HPDE6-E6E7 (cell line): Measurements from ENCODE around the gene INMT.

Experiments used
- DNase-seq: peaks from one replicate; pipeline ENCODE4 v3.0.0; 2011; ENCODE audit warnings: missing footprints; ENCODE audit errors: extremely low spot score

INMT gene

DNA sequence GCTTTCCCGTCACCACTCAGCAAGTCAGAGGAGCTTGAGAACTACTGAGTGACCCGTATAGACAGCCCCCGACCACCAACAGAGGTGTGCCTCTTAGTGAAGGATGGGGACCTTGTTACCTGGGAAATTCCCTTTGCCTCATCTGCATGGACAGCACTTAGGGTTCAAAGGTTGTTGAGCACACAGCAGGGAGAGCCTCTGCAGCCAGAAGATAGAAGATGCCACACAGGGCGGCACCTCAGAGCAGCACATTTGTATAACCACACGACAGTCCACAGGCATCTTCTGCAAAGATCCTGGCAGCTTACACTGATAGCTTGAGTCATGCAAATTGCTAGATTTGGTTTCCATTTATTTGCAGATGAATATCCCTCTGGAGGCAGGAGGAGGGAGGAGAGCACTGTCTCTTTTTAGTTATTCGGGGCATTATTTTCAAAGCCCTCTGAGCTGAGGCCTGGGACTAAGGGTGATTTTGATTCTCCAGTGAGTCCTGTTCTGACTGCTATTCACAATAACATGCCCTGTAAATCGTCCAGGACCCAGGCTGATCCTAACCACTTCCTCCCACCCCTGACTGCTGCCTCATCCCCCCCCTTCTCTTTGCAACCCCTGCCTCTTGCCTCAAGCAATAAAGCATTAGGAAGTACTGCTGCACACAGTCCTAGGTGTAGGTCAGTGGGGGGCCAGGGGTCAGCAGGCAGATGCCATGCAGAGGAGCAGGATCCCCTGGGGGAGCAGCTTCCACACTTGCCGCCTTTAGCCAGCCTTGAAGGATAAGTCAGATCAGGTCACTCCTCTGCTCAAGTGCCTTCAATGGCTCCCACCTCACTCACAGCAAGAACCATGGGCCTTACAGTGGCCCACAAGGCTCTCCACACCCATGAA lies 24.6 kb upstream of the INMT start:
- no peak for DNase-seq

DNA sequence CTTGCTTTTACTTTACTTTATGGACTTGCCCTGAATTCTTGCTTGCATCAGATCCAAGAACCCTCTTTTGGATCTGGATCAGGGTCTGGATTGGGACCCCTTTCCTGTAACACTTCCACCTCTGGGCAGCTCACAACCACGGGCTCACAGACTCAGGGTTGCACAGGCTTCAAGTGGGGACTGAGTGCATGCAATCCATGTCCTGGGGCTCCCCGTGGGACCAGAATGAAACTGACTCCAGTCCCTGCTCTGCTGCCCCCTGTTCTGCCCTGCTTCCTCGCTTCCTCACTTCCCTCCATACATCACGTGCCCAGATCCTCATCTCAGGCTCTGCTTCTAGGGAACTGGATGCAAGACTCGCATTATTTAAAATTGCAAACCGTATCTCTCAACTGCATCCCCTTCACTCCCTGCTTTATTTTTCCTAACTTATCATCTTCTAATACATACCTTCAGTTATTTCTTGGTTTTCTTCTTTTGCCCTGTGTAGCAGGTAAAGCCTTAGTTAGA lies 23.3 kb upstream of the INMT start:
- no peak for DNase-seq

DNA sequence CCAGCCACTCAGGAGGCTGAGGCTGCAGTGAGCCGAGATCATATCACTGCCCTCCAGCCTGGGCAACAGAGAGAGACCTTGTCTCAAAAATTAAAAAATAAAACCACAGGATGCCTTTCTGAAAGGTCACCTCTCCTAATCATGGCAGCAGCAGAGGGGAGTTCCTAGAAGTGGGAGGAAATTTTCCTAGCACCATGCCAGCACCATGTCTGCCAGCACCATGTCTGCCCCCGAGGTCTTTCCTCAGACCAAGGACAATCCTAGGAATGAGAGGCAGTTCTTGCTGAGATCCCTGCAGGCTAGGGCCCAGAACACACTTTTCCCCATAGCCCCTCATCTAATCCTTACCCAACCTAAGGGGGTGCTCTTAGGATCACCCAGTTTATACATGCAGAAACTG lies 22.3 kb upstream of the INMT start:
- DNase-seq: no peak

DNA sequence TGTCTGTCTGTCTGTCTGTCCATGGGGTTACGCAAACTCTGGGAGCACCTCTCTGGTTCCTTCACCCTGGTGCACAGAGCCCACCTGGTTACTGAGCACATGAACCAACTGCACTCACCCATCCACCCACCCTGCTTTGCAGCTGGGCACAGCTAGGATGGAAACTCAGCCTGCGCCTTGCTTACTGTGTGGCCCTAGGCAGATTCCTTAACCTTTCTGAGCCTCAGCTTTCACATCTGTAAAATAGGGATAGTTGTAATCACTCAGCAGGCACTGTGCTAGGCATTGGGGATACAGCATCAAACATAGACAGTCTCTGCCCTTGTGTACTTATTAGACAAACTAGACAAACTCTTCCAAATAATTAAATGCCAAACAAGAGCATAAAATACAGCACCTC lies 21.8 kb upstream of the INMT start:
- no peak for DNase-seq

DNA sequence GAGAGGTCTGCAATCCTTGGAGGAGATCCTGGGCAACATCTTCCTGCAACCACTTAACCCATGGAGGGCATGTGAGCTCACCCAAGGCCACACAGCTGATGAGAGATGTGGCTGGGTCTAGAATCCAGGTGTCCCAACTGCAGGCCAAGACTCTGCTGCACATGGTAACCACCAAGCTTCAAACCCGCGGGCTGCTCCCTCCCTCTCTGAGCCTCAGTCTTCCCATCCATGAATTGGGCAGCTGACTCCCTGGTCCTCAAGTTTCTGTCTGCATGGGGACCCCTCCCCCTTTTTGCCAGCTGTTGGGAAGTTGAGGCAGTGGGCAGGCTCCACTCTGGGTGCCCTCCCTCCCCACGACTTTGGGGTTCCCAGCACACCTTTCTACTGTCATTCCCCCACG lies 20.9 kb upstream of the INMT start:
- DNase-seq: no peak

DNA sequence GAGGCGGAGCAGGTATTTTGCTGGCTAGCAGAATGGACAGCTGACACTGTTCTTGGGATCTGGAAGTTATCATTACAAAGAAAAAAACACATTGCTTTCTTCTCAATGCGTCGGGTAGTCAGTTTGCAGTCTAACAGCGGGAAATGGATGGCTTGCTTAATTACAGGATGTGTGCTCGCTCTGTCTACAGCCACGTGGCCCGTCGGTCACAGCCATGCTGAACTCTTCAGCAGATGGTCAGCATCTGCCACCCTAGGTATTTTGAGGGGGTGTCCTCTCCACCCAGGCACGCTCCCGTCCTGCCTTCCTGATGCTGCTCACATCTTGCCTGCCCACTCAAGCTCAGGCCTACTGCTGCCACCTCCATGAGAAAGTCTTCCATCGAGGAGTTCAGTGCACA lies 20.4 kb upstream of the INMT start:
- DNase-seq: no peak

DNA sequence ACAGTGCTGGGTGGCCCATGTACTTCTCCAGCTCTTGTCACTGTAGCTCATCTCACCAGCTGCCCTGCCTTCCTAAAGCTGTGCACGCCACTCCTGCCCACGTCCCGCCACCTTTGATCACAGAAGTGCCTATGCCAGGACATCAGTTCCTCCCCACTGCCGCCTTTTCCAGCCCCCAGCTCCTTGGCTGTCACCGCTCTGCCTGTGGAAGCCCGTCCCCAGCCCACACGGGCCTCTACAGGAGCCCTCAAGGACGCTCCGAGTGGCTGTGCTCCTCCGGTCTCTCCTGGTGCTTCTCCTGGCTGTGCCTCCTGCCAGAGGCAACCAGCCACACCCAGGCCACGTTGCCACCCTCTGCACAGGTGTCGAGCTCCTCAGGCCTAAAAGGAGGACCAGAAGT lies 19.3 kb upstream of the INMT start:
- no peak for DNase-seq

DNA sequence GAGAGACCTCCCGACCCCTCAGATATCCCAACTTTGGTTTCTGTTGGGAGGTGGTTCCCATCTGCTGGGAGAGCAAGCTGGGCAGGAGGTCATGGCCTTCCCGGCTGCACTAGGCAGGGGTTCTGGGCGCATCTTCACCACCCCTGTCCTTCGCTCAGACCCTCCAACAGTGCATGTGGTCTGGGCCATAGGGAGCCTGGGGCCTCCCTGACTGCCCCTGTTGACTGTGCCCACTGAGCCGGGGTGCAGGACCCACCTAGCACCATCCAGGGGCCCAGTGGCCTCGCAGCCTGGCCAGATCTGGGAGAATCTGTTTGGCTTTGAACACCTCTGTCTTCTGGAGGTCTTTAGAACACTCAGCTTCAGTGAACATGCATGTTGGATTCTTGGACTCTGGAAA lies 18.7 kb upstream of the INMT start:
- no peak for DNase-seq

DNA sequence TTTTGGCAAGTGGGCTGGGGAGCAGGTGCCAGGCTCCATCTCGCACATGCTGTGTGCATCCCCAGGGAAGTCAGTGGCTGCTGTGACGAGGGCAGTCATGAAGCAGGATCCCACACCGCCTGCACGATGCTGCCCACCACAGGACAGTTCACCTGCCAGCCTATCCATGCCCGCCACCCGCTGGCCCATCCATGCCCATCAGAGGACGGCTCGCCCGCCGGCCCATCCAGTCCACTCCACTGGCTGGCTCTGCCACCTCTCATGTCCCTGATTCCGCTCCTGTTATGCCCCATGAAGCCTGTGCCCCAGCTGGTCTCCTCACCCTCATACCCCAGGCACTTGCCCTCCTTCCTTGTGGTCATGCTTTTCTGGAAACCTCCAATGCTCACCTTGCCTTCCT lies 18.2 kb upstream of the INMT start:
- DNase-seq: no peak

DNA sequence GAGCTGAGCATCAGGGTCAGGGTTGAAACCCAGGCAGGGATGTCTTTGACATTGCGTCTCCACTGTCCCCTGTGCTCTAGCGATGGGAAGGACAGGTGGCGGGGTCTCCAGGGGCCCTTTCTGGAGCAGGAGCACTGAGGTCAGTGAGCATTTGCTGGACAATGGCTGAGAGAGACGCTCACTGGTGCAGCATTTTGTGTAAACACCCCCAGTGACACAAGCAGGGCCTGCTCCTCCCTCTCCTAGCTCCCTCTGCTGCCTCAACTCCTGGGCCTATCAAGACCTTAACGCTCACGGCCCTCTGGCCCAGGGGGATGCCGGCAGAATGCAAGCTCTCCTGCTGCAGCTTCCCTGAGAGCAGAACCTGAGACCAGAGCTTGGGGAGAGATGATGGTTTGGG lies 17.4 kb upstream of the INMT start:
- no peak for DNase-seq

DNA sequence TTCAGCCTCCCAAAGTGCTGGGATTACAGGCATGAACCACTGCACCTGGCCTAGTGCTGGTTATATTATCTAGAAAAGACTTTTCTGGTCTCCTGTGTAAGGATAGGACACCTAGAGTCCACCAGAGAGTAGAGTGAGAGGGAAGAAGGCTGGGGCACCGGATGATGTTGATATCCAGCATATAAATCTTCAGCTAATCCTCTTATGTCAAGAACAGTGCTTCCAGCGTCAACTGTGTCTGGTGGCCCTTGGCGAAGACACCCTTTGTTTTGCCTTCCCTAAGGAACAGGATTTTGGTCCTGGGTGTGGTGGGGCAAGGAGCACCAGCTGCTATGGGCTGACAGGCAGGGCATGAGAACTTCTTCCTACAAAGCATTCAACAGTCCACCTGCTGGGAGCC lies 16.3 kb upstream of the INMT start:
- DNase-seq: no peak

DNA sequence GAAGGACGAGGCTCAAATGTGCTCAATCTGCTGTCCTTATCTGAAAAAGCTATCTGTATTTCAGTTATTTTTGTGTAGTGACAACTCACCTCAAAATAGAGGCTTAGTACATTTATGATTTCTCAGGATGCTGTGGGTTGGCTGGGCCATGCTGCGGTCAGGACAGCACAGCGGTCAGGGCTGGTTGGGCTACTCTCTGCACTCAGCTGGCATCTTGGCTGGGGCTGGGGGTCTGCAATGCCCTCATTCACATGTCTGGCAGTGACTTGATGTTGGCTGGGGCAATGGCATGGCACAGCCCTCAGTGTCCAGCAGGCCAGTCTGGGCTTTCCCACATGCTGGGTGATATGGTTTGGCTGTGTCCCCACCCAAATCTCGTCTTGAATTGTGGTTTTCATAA lies 15.6 kb upstream of the INMT start:
- no peak for DNase-seq

DNA sequence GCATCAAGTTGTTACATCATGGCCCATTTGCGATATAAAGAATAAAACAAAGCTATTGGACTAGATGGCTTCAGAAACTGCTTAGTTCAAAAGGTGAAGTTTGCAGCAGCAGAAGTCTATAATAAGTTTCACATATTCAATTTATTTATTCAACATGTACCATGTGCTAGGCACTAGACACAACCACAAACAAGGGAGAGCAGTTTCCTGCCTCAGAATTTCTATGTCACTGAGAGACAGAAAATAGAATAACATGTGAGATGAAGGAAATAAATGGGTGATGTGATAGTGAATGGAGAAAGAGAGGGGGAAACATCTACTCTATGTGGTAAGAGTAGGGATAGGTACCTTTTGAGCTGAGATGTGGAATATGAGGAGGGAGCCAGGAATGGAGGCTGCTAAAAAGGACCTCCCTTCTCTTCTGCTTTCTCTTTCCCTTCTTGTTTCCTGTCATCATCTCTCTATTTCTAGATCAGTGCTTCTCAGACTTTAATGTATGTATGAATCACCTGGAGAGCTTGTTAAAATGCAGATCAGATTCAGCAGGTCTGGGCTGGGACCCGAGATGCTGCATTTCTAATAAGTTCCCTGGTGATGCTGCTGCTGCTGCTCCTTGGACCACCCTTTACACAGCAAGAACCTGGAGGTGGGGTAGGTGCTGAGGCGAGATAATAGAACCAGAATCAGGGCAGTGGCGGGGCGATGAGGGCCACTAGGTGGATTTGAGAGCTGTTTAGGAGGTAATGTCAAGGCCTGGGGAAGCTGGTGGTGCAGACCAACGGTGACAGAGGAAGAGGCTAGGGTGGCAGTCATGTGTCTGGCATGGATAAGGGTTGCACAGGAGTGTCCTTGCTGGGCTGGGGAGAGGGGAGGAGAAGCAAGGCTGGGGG lies 13.7 kb upstream of the INMT start:
- no peak for DNase-seq

DNA sequence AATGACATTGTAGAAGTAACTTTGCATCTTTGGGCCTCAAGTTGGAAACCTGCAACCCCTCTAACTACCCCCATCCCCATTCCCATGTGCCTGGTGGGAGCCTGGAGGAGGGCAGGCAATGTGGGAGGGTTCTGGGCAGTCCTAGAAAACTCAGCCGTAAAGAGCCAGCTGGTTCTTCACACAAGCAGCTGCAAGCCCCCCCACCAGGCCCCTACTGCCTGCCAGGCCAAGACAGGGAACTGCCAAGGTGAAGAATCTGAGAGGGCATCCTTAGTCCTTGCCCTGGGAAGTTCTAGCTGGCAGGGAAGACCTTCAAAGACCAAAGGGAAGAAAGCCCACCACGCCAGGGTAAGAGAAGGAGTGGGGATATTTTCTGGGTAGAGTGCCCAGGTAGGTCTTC lies 12.2 kb upstream of the INMT start:
- DNase-seq: no peak

DNA sequence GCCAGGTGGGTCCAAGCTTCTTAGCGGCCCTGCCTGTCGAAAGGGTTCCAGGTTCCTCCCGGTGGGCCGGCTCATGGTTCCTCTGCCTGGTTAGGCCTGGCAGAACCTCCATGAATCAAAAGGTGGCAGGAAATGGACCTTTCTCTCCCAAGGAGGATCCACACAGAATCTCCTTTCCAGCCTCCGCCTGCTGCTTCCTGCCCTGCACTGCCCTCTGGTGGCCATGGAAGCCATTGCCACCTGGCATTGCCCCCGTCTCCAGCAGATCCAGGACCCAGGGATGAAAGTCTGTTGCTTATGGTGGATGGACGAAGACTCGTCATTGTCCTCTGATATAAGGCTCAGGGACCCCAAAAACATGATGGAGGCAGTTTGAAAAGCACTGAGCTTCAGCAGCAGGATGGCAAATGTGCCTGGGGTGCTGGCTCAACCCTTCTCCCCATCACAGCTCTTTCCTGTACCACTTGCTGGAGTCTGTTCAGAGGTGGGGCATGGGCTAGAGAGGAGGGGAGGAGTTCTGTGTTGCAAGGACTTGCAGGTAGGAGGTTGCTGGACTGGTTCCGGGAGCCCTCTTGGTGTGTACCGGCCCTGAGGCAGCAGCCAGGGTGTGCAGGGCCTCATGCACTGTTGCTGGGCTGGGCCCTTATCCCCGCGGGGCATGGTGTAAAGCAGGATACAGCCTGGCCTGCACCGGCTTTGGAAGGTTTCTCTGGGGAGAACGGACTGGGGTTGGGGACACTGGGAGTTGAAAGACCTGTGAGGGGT lies 11.3 kb upstream of the INMT start:
- DNase-seq: peak; percentile 88

DNA sequence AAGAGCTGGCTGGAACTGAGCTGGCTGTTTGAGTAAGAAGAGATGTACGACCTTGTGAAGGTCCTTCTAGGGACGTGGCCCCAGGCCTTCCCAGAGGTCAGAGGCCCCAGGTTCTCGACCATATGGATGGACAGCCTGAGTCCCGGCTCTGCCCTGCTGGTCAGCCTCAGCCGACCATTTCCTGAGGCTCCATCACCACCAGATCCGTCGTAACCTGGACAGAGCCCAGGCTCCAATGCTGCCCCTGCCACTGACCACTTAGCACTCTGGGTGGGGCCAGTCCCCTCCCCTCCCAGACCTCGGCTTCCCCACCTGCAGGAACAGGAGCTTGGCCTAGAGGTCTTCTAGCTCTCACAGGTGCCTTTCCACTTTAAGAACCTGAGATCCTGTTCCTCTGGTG lies 10.6 kb upstream of the INMT start:
- DNase-seq: no peak

DNA sequence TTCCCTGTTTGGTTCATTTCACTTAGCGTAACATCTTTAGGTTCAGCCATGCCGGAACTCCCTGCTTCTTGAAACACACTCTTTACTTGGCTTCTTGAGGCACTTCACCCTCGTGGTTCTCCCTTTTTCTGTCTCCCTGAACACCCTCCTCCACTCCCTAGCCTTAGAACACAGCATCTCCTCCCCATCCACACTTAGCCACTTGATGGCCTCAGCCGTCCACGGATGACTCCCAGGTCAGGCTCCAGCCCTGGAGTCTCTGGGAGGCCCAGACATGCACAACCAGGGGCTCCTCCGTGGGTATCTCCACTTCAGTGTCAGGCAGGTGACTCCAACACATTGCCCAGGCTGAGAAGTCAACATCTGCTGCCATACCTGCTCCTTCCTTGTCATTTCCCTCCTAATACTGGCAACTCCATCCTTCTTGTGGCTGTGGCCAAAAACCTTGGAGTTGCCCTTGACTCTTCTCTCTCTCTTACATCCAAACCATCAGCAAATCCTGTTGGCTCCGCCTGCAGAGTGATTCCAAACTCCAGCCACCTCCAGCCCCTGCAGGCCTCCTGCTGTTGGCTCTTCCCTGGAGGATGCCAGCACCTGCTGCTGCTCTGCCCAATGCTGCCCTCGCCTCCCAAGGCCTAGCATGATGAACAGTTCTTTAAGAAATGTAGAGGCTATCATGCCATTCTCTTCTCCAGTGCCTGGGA lies 8.4 kb upstream of the INMT start:
- peak; percentile 28 for DNase-seq

DNA sequence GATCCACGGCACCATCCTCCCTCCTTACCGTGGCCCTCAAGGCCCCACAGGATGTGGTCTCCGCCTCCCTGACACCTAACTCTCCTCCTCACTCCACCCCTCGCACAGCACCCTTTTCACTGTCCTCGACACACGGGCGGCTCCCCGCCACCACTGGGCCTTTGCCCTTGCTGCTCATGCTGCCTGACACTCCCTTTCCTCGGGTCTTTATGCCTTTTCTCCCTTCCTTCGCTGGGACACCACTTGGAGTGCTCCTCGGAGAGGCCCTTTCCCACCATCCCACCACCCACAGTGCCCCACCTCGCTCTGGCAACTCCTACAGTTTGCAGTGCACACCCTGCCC lies 7.9 kb upstream of the INMT start:
- no peak for DNase-seq

DNA sequence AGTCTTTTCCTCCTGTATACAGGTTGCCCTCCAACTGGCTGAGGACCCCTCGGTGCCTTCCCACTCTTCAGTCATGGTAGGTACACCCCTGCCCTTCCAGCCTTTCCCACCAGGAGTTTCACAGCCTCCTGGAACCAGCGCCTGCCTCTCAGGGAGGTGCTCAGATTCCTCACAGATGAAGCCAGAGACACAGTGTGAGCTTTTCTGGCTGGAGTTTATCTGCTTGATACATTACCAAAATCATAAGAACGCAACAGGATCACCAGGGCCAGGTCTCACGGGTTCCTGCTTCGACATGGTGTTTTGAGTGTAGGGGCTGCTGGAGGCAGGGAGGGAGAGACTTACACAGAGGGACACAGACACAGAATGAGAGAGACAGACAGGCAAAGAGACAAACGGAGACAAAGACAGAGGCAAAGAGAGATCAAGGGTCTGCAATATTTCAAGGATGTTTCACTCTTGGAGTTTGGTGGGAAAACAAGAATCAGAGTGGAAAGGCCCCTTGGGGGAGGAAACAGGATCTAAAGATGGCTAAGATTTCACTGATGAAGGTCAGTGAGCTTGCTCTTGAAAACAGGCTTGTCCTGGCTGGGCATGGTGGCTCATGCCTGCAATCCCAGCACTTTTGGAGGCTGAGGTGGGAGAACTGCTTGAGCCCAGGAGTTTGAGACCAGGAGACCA lies 6.5 kb upstream of the INMT start:
- DNase-seq: no peak

DNA sequence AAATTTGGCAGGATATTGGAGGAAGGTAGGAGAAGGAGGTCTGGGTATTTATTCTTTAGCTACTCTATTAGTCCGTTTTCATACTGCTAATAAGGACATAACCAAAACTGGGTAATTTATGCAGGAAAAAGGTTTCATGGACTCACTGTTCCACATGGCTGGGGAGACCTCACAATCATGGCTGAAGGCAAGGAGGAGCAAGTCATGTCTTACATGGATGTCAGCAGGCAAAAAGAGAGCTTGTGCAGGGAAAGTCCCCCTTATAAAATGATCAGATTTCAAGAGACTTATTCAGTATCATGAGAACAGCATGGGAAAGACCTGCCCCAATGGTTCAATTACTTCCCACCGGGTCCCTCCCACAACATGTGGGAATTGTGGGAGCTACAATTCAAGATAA lies 1.9 kb upstream of the INMT start:
- DNase-seq: no peak
